KOPT-K1 (cell line): ENCODE results near the gene LRTM2.

Source experiments
- H3K27ac ChIP-seq: fragments of 200-600 bp; sonication (generic); 2 replicates; pipeline ENCODE4 v1.5.1; 2016; ENCODE audit warnings: antibody characterized with exemption, mild to moderate bottlenecking, low read depth, low read length; ENCODE audit not compliant: poor library complexity, severe bottlenecking
- H3K36me3 ChIP-seq: fragments of 200-600 bp; sonication (generic); 2 replicates; pipeline ENCODE4 v1.5.1; 2017; ENCODE audit warnings: antibody characterized with exemption, mild to moderate bottlenecking, low read length, moderate library complexity; ENCODE audit not compliant: insufficient read depth
- H3K9me3 ChIP-seq: fragments of 200-600 bp; sonication (generic); 2 replicates; pipeline ENCODE4 v1.5.1; 2017; ENCODE audit warnings: antibody characterized with exemption, low read length, mild to moderate bottlenecking; ENCODE audit not compliant: insufficient read depth, poor library complexity, severe bottlenecking

Gene LRTM2

DNA sequence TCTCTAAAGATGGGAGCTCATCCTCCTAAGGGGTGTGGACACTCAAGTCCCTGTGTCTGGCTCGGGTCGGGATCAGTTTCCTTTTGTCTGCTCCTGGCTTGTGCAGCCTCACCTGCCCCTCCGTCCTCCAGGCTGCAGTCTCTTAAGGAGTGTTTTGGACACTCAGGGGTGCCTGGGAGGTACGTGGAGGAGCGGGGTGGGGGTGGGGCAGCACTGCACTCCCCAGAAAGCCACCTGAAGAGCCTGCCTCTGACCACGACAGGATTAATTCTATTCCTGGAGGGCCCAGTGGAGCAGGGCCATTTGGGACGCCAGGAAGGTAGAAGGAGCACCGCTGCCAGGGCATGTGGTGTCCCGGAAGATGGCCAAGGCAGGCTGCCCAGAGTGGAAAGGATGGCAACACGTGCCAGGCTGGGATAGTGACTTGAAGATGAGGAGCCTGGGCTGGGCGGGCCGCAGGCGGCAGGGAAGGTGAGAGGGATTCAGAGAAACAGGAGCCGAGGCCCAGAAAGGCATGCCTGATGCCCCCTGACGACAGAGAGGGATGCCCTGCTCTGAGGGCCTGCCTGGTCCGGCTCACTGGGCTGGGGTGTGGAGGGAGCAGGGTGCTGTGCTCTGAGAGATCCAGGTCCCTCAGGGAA lies 14.8 kb upstream of the LRTM2 start:
- H3K36me3 ChIP-seq, result no peaks in the 10 kb centered on the region
- no peaks in the 10 kb centered on the region for H3K9me3 ChIP-seq
- no peak overlapping the region for H3K27ac ChIP-seq

DNA sequence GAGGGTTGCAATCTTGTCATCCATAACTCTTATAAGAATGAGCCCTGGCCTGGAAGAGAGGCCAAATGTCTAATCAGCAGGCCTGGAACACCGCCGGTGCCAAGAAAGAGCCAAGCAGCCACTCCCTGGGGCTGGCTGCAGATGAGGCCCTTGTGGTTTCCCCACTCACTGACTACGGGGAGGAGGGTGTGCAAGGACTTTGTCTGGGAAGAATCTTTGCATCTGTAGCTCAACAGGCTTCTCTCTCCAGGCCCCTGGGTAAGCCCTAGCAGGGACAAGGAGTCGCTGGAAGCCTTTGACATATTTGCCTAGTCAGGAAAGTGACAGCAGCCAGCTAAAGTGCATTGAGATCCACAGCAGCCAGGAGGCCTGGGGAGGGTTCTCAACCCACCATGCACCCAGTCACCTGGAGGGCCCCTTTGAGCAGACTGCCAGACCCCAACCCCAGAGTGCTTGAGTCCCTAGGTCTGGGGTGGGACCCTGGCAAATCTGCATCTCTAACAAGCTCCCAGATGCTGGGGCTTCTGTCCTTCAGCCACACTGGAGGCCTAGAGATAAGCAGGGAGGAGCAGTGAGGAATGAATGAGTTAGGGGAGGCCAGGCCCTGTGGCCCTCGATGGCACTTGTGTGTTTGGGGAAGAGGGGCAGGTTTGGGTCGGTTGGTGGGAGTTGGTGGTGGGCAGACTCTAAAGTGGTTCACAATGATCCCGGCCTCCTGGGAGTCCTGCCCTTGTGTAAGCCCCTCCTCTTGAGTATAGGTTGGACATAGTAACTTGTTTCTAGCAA lies 13.9 kb upstream of the LRTM2 start:
- H3K9me3 ChIP-seq, result no peaks in the 10 kb centered on the region
- H3K36me3 ChIP-seq, result no peaks in the 10 kb centered on the region
- H3K27ac ChIP-seq, result no peak overlapping the region

DNA sequence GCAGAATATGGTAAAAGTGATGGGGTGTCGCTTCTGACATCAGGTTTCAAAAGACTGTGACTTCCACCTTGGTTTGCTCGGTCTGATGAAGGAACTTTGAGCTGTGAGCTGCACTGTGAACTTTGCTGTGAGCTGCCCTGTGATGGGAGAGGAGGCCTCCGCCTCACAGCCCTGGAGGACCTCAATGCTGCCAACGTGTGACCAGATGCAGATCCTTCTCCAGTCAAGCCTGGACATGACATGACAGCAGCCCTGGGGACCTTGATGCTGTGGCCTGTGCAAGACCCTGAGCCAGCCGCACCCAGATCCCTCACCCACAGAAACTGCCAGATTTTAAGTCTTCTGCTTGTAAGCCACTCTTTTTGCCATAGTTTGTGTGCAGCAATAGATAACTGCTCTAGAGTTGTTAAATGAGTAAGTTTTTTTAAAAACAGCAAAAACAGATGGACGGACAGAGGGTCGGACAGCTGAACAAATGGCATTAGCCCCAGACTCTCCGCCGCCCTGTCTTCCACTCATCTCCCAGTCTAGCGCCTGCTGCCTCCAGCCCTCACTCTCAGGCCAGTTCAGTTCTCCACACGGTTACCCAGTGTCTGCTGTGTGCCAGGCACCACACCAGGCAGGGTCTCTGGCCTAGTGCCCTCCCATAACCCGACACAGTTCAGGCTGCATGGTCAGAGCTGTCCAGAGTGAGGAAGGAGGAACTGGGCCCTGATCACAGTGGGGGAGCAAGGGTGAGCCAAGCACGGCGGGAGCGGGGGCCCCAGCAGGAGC lies 13.1 kb upstream of the LRTM2 start:
- Histone ChIP-seq H3K9me3 (no peaks in the 10 kb centered on the region), H3K27ac (no peak overlapping the region), H3K36me3 (no peaks in the 10 kb centered on the region)

DNA sequence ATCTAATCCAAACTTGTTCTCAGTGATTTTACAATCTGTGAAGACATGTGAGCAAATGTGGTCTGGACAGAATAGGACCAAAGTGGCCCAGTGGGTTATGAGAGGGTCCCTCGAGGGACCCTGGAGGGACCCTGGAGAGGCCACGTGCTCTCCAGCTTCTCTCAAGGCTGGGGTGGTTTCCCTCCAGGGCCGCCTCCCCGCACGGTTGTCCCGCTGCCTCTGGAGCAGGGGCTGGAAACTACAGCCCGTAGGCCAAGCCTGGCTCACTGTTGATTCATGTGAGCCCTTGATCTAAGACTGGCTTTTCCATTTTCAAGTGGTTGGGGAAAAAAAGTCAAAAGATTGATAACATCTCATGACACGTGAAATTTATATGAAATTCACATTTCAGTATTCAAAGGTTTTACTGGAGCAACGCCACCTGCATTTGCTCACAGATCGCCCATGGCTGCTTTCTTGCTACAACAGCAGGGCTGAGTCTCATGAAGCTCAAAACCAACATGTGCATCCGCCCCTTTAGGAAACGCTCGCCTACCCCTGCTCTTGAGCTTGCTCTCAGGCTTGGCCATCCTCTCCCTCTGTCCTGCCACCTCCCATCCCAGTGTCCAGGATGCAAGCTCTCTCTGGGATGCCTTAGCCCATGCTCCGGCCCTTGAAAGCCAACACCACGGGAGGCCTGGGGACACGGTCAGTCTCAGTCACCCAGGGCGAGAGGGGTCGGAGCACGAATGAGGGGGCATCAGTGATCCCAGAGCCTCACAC lies 12.1 kb upstream of the LRTM2 start:
- no peaks in the 10 kb centered on the region for H3K36me3 ChIP-seq
- no peak overlapping the region for H3K27ac ChIP-seq
- H3K9me3 ChIP-seq, result no peaks in the 10 kb centered on the region

DNA sequence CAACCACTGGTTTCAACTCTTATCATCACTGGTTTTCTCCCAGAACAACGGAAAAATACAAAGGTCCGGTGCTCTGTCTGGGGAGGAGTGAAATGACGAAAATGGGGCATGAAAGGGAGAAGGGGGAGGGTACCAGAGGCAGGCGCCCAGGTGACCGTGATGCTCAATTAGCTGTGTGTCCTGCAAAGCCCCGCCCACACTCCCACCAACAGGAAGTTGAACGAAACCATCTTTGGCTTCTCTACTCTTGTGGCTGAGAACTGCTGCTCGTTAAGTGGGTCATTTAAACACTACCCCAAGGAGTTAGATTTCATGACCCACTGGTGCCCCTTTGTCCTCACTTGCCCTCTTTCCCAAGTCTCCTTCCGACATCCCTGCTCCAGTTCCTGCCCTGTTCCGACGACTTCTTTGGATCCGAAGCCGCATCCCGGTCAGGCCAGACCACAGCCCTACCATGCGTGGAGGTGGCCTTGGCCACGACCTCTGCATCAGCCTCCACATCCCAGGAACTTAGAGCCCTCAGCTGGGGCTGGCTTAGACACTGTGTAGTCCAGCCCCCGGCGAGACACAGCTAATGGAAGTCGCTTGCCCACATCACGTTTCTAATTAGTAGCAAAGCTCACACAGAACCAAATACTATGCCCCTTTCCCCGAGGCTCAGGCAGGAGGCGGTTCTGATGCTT lies 11.4 kb upstream of the LRTM2 start:
- no peaks in the 10 kb centered on the region for H3K9me3 ChIP-seq
- no peaks in the 10 kb centered on the region for H3K36me3 ChIP-seq
- no peak overlapping the region for H3K27ac ChIP-seq

DNA sequence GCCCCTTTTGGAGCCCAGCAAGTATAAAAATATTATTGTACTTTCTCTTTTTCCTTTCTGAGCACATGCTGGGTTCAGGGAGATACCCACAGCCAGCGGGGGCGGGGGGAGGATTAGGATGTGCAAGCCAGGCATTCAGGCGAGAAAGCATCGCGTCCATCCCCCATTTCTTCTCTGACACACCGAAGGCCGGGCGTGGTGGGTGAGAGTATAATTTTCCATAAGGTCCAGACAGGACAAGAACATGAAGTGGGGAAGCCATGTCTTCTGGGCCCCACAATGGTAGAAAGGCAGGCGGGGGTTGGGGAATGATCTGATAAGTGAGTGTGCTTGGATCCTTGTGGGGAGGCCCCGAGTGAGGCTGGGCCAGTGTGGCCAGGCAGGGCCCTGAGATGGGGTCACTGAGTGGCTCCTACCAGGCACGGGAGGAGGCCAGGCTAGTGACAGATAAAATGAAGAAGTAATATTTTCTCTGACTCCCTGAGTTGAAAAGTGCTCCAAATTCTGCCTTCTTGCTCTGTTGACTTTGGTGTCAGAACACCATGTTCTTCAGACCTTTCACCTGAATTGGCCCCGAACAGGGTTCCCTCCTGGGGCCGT lies 10.7 kb upstream of the LRTM2 start:
- H3K27ac ChIP-seq, result no peak overlapping the region
- H3K36me3 ChIP-seq, result no peaks in the 10 kb centered on the region

DNA sequence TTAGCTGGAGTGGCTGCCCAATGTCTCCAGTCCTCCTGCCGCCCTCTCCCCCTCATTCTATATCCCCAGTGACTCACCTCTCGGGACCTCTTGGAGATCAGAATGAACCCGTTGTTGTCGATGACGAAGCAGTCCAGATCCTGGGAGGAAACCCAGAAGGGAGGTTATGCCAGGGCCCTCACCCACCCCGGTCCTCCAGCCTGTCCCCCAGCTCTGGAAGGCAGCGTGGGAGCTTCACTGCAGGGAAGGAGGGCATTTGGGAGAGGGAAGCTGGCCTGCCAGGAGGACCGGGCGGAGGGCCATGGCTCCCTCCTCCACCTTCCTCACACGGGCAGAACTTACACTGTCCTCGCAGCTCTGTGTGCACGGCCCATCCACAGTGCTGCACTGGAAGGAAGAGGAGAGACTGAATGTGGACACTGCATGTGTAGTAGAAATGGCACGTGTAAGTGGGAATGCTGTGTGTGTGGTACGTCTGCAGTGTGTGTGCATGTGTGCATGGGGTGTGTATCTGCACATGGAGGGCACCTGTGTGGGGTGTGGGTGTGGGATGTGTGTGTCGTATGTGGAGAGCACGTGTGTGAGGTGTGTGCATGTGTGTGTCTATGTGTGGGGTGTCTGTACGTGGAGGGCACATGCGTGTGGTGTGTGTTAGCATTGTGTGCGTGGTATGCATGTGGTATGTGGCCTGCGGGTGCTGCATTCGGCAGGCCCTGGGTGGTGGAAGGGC lies 10.0 kb upstream of the LRTM2 start:
- Histone ChIP-seq H3K27ac (no peak overlapping the region), H3K36me3 (no peaks in the 10 kb centered on the region), H3K9me3 (no peaks in the 10 kb centered on the region)

More for the DNA sequence above, 10.7 kb upstream of the LRTM2 start:
- no peaks in the 10 kb centered on the region for H3K9me3 ChIP-seq

DNA sequence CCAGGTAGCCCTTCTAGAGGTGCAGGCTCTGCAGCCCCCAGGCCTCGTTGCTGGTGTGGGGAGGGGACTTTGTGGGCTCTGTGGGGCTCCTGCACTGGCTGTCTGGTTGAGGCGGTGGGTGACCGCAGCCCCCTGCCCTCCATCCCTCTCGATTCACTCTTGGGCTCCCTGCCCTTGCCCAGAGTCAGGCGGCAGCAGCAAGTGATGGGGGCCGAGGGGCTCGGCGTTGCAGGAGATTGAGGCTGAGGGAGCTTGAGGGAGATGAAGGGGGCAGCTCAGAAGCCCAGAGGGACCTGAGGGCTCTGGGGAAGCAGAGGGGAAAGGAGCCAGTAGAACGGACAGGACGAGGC lies 9.5 kb upstream of the LRTM2 start:
- Histone ChIP-seq H3K27ac (no peak overlapping the region), H3K9me3 (no peaks in the 10 kb centered on the region)

DNA sequence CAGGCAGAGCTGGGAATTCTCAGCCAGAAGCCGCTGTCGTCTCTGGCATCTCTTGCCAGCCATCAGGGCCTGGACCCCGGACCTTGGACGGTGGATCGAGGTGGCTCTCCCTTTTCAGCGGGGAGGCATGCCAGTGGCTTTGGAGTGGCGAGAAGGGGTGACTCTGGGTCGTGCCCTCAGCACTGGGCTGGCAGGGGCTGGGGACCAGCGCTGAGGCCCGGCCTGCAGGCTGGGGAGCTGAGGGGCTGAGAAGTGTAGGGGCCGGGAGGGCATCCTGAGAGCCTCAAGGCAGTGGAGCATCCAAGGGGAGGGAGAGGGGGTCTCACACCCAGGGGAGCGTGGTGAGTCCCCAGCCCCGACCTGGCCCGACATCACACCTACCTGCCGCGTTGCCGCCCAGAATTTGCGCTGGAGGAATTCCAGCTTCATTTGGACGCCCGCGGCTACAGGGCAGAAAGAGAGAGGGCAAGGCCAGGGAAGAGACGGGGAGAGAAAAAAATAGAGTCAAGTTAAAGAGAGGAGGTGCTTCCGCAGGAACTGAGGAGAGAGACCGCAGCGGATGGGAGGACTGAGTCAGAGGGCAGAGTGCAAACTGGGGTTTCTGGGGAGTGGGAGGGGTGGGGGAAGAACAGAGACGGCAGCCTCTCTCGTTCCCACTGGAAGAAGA lies 9.0 kb upstream of the LRTM2 start:
- H3K27ac ChIP-seq, result no peak overlapping the region
- H3K9me3 ChIP-seq, result no peaks in the 10 kb centered on the region
- H3K36me3 ChIP-seq, result no peaks in the 10 kb centered on the region

More for the DNA sequence above, 9.5 kb upstream of the LRTM2 start:
- no peaks in the 10 kb centered on the region for H3K36me3 ChIP-seq

DNA sequence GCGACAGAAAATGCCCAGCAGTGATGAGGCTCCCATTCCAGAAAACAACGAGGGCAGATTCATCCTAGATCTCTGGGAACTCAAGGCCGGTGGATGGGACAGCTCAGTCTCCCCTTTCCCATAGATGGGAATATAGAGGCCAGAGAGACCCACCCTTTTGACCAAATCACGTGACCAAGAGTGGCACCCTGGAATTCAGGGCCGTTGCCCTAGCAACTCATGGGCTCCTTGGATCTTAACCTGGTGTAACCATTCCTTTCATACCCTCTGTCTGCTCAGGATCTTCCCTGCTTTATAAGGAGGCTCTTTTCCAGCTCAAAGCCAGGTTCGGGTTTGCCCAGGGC lies 8.4 kb upstream of the LRTM2 start:
- Histone ChIP-seq H3K36me3 (no peaks in the 10 kb centered on the region), H3K27ac (no peak overlapping the region), H3K9me3 (no peaks in the 10 kb centered on the region)

DNA sequence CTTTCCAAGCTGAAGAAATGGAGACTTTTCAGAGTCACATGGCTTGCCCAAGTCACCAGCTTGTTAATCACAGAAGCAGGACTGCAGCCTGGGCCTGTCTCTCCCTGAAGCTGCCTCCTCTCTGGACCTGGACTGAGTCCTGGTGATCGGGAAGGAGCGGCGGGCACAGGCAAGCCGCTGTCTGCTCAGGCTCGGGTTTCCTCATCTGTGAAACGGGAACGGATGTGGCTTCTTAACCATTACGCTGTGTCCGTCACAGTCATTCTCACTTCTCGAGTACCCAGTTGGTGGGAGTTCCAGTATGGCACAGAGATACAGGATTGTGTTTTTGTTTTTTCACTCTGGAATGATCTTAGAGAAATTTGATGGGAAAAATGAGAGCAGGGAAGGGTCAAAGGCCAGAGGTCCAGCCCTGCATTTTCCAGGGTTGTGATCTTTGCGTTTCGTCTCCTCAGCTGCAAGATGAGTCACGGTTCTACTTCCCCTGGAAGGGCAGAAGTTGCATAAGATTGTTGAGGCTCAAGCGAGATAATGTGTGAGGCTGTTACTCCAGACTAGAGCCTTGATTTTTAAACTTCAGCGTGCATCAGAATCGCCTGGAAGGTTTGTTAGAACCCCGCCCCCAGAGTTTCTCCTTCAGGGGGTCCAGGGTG lies 7.6 kb upstream of the LRTM2 start:
- Histone ChIP-seq H3K27ac (no peak overlapping the region), H3K36me3 (no peaks in the 10 kb centered on the region)

DNA sequence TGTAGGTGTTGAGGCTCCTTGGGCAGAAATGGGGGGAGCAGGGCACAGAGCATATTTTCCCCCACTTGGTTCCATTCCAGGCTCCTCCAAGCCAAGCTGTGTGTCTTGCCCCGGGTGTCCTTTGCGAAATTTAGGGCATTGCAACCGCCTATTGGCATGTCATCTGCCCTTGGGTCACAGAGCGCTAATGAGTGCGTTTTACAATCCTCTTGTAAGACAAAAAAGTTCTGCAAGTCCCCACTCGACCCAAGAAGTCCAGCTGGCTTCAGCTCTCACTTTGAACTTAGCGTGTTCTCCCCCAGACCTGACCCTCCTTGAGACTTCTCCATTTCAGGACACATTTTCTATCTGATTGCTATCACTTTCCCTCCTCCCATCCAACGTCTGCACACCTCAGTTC lies 6.1 kb upstream of the LRTM2 start:
- Histone ChIP-seq H3K36me3 (no peaks in the 10 kb centered on the region), H3K27ac (no peak overlapping the region), H3K9me3 (no peaks in the 10 kb centered on the region)

More for the DNA sequence above, 7.6 kb upstream of the LRTM2 start:
- H3K9me3 ChIP-seq, result no peaks in the 10 kb centered on the region

DNA sequence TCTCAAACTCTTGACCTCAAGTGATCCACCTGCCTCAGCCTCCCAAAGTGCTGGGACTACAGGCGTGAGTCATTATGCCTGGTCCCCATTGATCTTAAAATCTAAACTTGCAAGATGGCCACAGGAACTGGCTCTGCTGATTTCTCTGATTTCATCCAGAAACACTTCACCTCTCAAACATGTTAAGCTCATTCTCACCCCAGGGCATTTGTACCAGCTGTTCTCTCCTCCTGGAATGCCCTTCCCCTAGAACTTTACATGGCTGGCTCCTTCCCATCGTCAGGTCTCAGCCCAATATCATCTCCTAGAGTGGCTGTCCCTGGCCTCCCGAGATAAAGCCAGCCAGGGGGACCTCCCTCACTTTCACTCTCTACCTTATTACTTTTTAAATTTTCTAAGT lies 5.3 kb upstream of the LRTM2 start:
- Histone ChIP-seq H3K27ac (no peak overlapping the region), H3K36me3 (no peaks in the 10 kb centered on the region)

More for the DNA sequence above, 5.3 kb upstream of the LRTM2 start:
- H3K9me3 ChIP-seq, result no peaks in the 10 kb centered on the region
